K562 (cell line): ENCODE data around the gene NT5C2. TPM values are rescaled to one million over a fixed set of nuclear protein-coding genes. Genes with fewer than 3 reads are reported as not detected.

Experiments used
- ATF3 ChIP-seq, 2 experiments: fragments of 450-650 bp in 1 of 2; sonication (generic) in 1 of 2; formaldehyde crosslinking in 1 of 2; IDR thresholded peaks in 1 of 2; conservative IDR thresholded peaks in 1 of 2; 2 replicates each; pipeline versions ENCODE4 v1.6.1 to v1.8.1; 2016 to 2023; ENCODE audit warnings: mild to moderate bottlenecking in 2 of 2, moderate library complexity in 2 of 2, inconsistent platforms in 1 of 2, missing genetic modification reagents in 1 of 2
- CHD1 ChIP-seq: fragments of 200-600 bp; sonication (generic); IDR thresholded peaks from one replicate; pipeline ENCODE4 v1.6.1; 2012; ENCODE audit warnings: mild to moderate bottlenecking, moderate library complexity, low read length, inconsistent platforms
- CXXC5 ChIP-seq: fragments of 250-450 bp; sonication (Bioruptor Pico); IDR thresholded peaks from 2 replicates; pipeline ENCODE4 v1.8.0; 2022; ENCODE audit warnings: inconsistent platforms, mild to moderate bottlenecking, moderate library complexity
- DEAF1 ChIP-seq: fragments of 450-650 bp; formaldehyde crosslinking; IDR thresholded peaks from 2 replicates; pipeline ENCODE4 v1.4.0; 2020; ENCODE audit warnings: mild to moderate bottlenecking, moderate library complexity
- HEY1 ChIP-seq: fragments of 250-450 bp; sonication (Bioruptor Pico); IDR thresholded peaks from 2 replicates; pipeline ENCODE4 v1.5.0; 2020; ENCODE audit warnings: mild to moderate bottlenecking, moderate library complexity, borderline replicate concordance
- HIVEP1 ChIP-seq: fragments of 250-450 bp; sonication (Bioruptor Pico); IDR thresholded peaks from 2 replicates; pipeline ENCODE4 v1.4.0; 2020; ENCODE audit warnings: mild to moderate bottlenecking
- MYC ChIP-seq, 2 experiments: fragments of 250-450 bp in 1 of 2; sonication (Bioruptor Pico) in 1 of 2; IDR thresholded peaks; 2 replicates each; pipeline versions ENCODE4 v1.5.1 to v1.6.1; 2012 to 2021; ENCODE audit warnings: low read depth in 2 of 2, borderline replicate concordance in 1 of 2, improper control_type of control experiment in 1 of 2, low read length in 1 of 2, mild to moderate bottlenecking in 1 of 2, moderate library complexity in 1 of 2
- NFATC3 ChIP-seq: fragments of 450-650 bp; IDR thresholded peaks from 2 replicates; pipeline ENCODE4 v1.6.1; 2017; ENCODE audit warnings: mild to moderate bottlenecking
- PHTF2 ChIP-seq: fragments of 250-450 bp; sonication (Bioruptor Pico); IDR thresholded peaks from 2 replicates; pipeline ENCODE4 v1.5.0; 2021; ENCODE audit warnings: mild to moderate bottlenecking
- PKNOX1 ChIP-seq: fragments of 450-650 bp; IDR thresholded peaks from 2 replicates; pipeline ENCODE4 v1.6.1; 2016
- SAFB ChIP-seq: fragments of 200-400 bp; formaldehyde crosslinking; IDR thresholded peaks from 2 replicates; pipeline ENCODE4 v1.6.1; 2017; ENCODE audit warnings: low read depth, low read length, borderline replicate concordance
- SMAD1 ChIP-seq: fragments of 150-350 bp; IDR thresholded peaks from 2 replicates; pipeline ENCODE4 v1.6.1; 2014; ENCODE audit warnings: low read length, low read depth; ENCODE audit not compliant: partially characterized antibody
- USF2 ChIP-seq: sonication (generic); formaldehyde crosslinking; IDR thresholded peaks from 2 replicates; pipeline ENCODE4 v1.5.0; 2020; ENCODE audit warnings: missing genetic modification reagents
- XRCC5 ChIP-seq: fragments of 200-400 bp; formaldehyde crosslinking; IDR thresholded peaks from 2 replicates; pipeline ENCODE4 v1.6.1; 2017; ENCODE audit warnings: low read depth, mild to moderate bottlenecking, low read length
- ZNF133 ChIP-seq: fragments of 250-450 bp; sonication (Bioruptor Pico); IDR thresholded peaks from 2 replicates; pipeline ENCODE4 v1.4.0; 2020; ENCODE audit warnings: mild to moderate bottlenecking
- ZNF165 ChIP-seq: fragments of 250-450 bp; sonication (Bioruptor Pico); IDR thresholded peaks from 2 replicates; pipeline ENCODE4 v1.4.0; 2020; ENCODE audit warnings: borderline replicate concordance
- ZNF280A ChIP-seq: fragments of 450-650 bp; IDR thresholded peaks from 2 replicates; pipeline ENCODE4 v1.6.1; 2018; ENCODE audit warnings: mild to moderate bottlenecking, low read depth; ENCODE audit not compliant: partially characterized antibody
- polyA plus RNA-seq, 8 experiments: library from polyadenylated mRNA; depleted of rRNA in 4 of 8; stranded (reverse) in 5 of 8; unstranded in 3 of 8; fragments of >200 nt; fragmentation: Nextera tagmentation in 2 of 8; fragmentation: Illumina TruSeq in 1 of 8; extraction: Ambion mirVana in 2 of 8; extraction: Trizol in 1 of 8; gene quantifications; 2 replicates each; pipeline versions ENCODE4 v1.2.1 to v1.2.3, GENCODE V29; 2011 to 2014; ENCODE audit warnings: inconsistent platforms in 1 of 8, missing spikeins in 1 of 8
- total RNA-seq, 7 experiments: library from RNA; depleted of rRNA in 6 of 7; stranded (reverse); fragments of >200 nt in 6 of 7; fragmentation: Illumina TruSeq in 2 of 7; extraction: Trizol in 2 of 7; gene quantifications; 2 replicates each; pipeline versions ENCODE4 v1.2.1 to v1.2.3, GENCODE V29; 2011 to 2021; ENCODE audit warnings: low replicate concordance in 1 of 7

The NT5C2 gene
- total and polyA plus RNA-seq, 9 of the 15 experiments (the other 6 are each of a cell fraction or from before 2014, with no cell fraction given), result 11.3 to 45.2 (median 27.7) TPM

GRCh38 chr10:103197174-103197573 lies 4.1 kb upstream of the NT5C2 start (continued):
- no peak for TF ChIP-seq NFATC3
- no peak for TF ChIP-seq ZNF133
- TF ChIP-seq CHD1, result no peak
- no peak for TF ChIP-seq PHTF2 (CRISPR knock-in tag)
- peak; percentile 86 for TF ChIP-seq CXXC5
- TF ChIP-seq ZNF280A, result no peak
- peak; percentile 54 for TF ChIP-seq PKNOX1
- TF ChIP-seq MYC (IDR thresholded peaks at IDR 0.05; ENCODE audit: low read depth, low read length), result no peak
- no peak for TF ChIP-seq MYC (CRISPR knock-in tag; IDR thresholded peaks at IDR 0.05; ENCODE audit: borderline replicate concordance, low read depth)
- TF ChIP-seq ZNF165 (CRISPR knock-in tag), result no peak
- no peak for TF ChIP-seq DEAF1
- peak; percentile 59 for TF ChIP-seq USF2
- TF ChIP-seq ATF3 (IDR thresholded peaks at IDR 0.05), result peak; percentile 85
- no peak for TF ChIP-seq ATF3 (CRISPR knock-in tag; conservative IDR thresholded peaks at IDR 0.05)
- no peak for TF ChIP-seq SMAD1
- peak; percentile 61; the same call in 1 of the 2 replicates for TF ChIP-seq HIVEP1 (CRISPR knock-in tag)
- TF ChIP-seq XRCC5, result no peak
- TF ChIP-seq SAFB, result no peak
- TF ChIP-seq HEY1, result no peak
